Measurements from ENCODE around the gene DEGS2. TPM values are rescaled to one million over a fixed set of nuclear protein-coding genes. Genes with fewer than 3 reads are reported as not detected.
A peak's percentile ranks its signal among the peaks of the same experiment; 100 is the strongest.
"Not testable (repeated sequence)": the region's sequence is repeated elsewhere in the genome, so short reads cannot be mapped to it uniquely, and the experiment has no call there.

The DEGS2 gene
- total RNA-seq, 1 experiment from 2014 or later = 1.8 TPM

- TF ChIP-seq ELF1 (IDR thresholded peaks at IDR 0.05; ENCODE audit: borderline replicate concordance, low read depth) = no peak
- ATAC-seq (no peak), DNase-seq (ENCODE audit: low read depth, low spot score) (no peak)
- POLR2A ChIA-PET = no interaction called here
- Histone ChIP-seq H4K20me1 (ENCODE audit: insufficient read depth) (no peaks in the 10 kb centered on the region), H2AFZ (ENCODE audit: low read depth, low read length, poor library complexity, severe bottlenecking) (no peak overlapping the region), H3K9me2 (ENCODE audit: insufficient read depth) (no peaks in the 10 kb centered on the region), H3K4me2 (ENCODE audit: low read length) (peak overlapping the region; percentile 70), H3K79me2 (ENCODE audit: insufficient read depth, low read length) (no peaks in the 10 kb centered on the region), H3K4me3 (replicated peaks in 1 of 2; ENCODE audit: low read depth in 1 of 2, low read length in 2 of 2) (peak overlapping the region; percentile 4 to 53; a peak in 3 of 4 replicates), H3K27me3 (ENCODE audit: insufficient read depth, low read length) (no peaks in the 10 kb centered on the region), H3K9me3 (ENCODE audit: control insufficient read depth in 1 of 2, insufficient read depth in 1 of 2, low read depth in 1 of 2, low read length in 2 of 2) (peaks cover 9 to 11% of the 10 kb centered on the region in 2 experiments; a peak in 2 of 4 replicates), H3K4me1 (ENCODE audit: control insufficient read depth in 1 of 2, insufficient read depth in 2 of 2, low read length in 2 of 2) (no peaks in the 10 kb centered on the region; a peak in 1 of 4 replicates), H3K36me3 (ENCODE audit: control insufficient read depth in 1 of 2, insufficient read depth in 2 of 2, low read length in 2 of 2) (no peaks in the 10 kb centered on the region), H3K27ac (ENCODE audit: low read depth, low read length) (no peak overlapping the region), H3K9ac (ENCODE audit: low read length) (no peak overlapping the region)
- intact Hi-C loops (cut with micrococcal nuclease) = no loop called here
- BruUV-seq (replicated peaks) = no TSS peak
- CTCF ChIA-PET = no interaction called here
- RAD21 ChIA-PET (ENCODE audit: low non-redundant PET in 1 of 2, low total read pairs in 2 of 2, uncharacterized antibody in 2 of 2, unreplicated experiment in 2 of 2) = no interaction called here
Observed at GRCh38 chr14:100158566-100159093, 815 bp downstream of the DEGS2 start.

- BruUV-seq (replicated peaks) = not testable (repeated sequence)
Observed at GRCh38 chr14:100157548-100158232, 1.8 kb downstream of the DEGS2 start.

More at GRCh38 chr14:100157548-100158232, 1.8 kb downstream of the DEGS2 start:
- intact Hi-C loops (cut with micrococcal nuclease); RAD21 ChIA-PET (ENCODE audit: low non-redundant PET in 1 of 2, low total read pairs in 2 of 2, uncharacterized antibody in 2 of 2, unreplicated experiment in 2 of 2); H3K36me3 ChIP-seq (ENCODE audit: control insufficient read depth in 1 of 2, insufficient read depth in 2 of 2, low read length in 2 of 2); H3K79me2 ChIP-seq (ENCODE audit: insufficient read depth, low read length); H3K27ac ChIP-seq (ENCODE audit: low read depth, low read length); H3K9ac ChIP-seq (ENCODE audit: low read length); CTCF ChIA-PET; ATAC-seq; DNase-seq (ENCODE audit: low read depth, low spot score); H3K9me2 ChIP-seq (ENCODE audit: insufficient read depth); H3K4me2 ChIP-seq (ENCODE audit: low read length); POLR2A ChIA-PET; H3K4me3 ChIP-seq (replicated peaks in 1 of 2; ENCODE audit: low read depth in 1 of 2, low read length in 2 of 2); H3K27me3 ChIP-seq (ENCODE audit: insufficient read depth, low read length); H3K4me1 ChIP-seq (ENCODE audit: control insufficient read depth in 1 of 2, insufficient read depth in 2 of 2, low read length in 2 of 2); H2AFZ ChIP-seq (ENCODE audit: low read depth, low read length, poor library complexity, severe bottlenecking); H4K20me1 ChIP-seq (ENCODE audit: insufficient read depth): not testable (repeated sequence)
- peaks cover 9 to 11% of the 10 kb centered on the region in 2 experiments; a peak in 2 of 4 replicates for H3K9me3 ChIP-seq (ENCODE audit: control insufficient read depth in 1 of 2, insufficient read depth in 1 of 2, low read depth in 1 of 2, low read length in 2 of 2)
